Stimulated activated CD8-positive, alpha-beta memory T cell treated with anti-CD3 and anti-CD28 coated beads, Interleukin-12 subunit alpha, Interleukin-12 subunit beta, amount 100 ng/mL, for 24 hours (primary cell): ENCODE data around the gene UBB.

Experiments
- DNase-seq: peaks from one replicate; pipeline ENCODE4 v3.0.0-alpha.2; 2020; ENCODE audit errors: extremely low read depth

Gene UBB

GRCh38 chr17:16418685-16419068 is 37.8 kb downstream of the UBB start:
- DNase-seq: no peak

- no peak for DNase-seq
These were observed 38.4 kb downstream of the UBB start for GRCh38 chr17:16419074-16419928.

GRCh38 chr17:16419929-16420271 is 39.0 kb downstream of the UBB start:
- DNase-seq: no peak

- no peak for DNase-seq
These were observed 41.5 kb downstream of the UBB start for GRCh38 chr17:16422416-16422815.

GRCh38 chr17:16423226-16423872 is 42.5 kb downstream of the UBB start:
- no peak for DNase-seq

- DNase-seq: no peak
These were observed 44.3 kb downstream of the UBB start for GRCh38 chr17:16425202-16425601.

- no peak for DNase-seq
These were observed 45.1 kb downstream of the UBB start for GRCh38 chr17:16425698-16426659.

- no peak for DNase-seq
These were observed 46.1 kb downstream of the UBB start for GRCh38 chr17:16427020-16427419.

GRCh38 chr17:16428098-16428882 is 47.4 kb downstream of the UBB start:
- DNase-seq: no peak

- no peak for DNase-seq
These were observed 48.2 kb downstream of the UBB start for GRCh38 chr17:16429083-16429482.

- no peak for DNase-seq
These were observed 49.8 kb downstream of the UBB start for GRCh38 chr17:16430650-16431049.

GRCh38 chr17:16432017-16432416 is 51.1 kb downstream of the UBB start:
- DNase-seq: no peak
